GM19438 (cell line): ENCODE data around the gene CCL3.
"Not testable (repeated sequence)": the region's sequence is repeated elsewhere in the genome, so short reads cannot be mapped to it uniquely, and the experiment has no call there.

Experiments used
- ATAC-seq: cut with Tn5 transposase; IDR thresholded peaks from one replicate; pipeline ENCODE4 v1.9.1; 2021; ENCODE audit warnings: low read depth; ENCODE audit not compliant: unreplicated experiment

The CCL3 gene

DNA sequence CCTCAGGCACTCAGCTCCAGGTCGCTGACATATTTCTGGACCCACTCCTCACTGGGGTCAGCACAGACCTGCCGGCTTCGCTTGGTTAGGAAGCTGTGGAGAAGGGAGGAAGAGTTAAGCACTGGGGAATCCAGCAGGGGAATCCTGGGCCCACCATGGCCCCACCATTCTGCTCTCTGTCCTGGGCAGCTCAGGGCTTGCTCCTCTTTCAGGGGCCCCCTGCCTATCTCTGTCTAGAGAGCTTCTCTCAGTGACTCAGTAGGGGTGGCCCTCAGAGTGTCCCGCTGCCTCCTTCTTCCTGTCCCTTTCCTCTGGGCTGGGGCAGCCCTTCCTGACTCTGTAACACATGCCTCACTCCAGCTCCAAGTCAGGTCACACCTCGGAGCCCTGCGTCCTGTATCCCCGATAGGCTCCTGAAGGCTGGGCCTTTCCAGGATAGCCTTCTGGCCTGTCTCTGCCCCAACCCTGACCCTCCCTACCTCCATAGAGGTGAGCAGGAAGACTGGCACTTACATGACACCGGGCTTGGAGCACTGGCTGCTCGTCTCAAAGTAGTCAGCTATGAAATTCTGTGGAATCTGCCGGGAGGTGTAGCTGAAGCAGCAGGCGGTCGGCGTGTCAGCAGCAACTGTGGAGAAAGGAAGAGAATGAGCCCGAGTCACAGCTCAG, 1.1 kb downstream of the CCL3 start:
- ATAC-seq = no peak

DNA sequence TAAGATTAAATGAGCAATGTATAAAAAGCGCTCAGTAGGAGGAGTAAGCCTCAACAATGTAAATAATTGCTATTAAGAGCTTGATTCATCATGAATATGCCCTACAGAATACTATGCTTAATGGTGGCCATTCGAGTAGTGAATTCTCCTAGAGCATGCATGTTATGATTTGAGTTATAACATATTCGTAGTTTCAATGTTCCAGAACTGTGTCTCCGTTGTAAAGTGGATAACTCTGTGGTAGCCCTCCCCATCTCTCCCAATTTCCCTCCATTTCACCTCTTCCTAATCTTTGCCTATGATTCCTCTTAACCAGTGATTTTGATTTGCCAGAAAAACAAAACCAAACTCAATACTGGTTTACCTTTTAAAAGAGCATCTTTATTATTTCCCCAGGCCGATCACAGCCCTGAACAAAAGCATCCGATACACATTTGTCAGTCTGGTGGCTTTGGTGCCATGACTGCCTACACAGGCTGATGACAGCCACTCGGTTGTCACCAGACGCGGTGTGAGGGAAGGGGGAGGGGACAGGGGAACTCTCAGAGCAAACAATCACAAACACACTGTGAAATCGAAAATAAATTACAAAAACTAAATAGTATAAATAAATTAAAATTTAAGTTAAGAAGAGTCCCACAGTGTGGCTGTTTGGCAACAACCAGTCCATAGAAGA, 1.9 kb downstream of the CCL3 start:
- not testable (repeated sequence) for ATAC-seq

DNA sequence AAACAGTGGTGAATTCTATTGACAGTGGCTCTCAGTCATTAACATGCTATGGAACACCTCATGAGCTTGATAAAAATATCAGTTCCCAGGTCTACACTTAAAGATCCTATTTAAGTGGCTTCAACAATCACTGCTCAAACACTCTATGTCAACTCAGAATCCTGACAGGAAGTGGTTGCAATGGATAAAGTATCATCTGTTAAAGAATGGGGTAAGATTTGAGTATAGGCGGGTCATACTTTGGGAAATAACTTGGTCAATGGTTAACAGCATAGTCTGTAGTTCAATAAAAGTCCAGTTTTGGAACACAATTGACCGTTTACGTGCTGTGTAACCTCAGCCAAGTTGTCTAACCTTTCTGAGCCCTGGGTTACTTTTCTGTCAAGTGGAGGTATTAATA, 2.5 kb downstream of the CCL3 start:
- not testable (repeated sequence) for ATAC-seq

DNA sequence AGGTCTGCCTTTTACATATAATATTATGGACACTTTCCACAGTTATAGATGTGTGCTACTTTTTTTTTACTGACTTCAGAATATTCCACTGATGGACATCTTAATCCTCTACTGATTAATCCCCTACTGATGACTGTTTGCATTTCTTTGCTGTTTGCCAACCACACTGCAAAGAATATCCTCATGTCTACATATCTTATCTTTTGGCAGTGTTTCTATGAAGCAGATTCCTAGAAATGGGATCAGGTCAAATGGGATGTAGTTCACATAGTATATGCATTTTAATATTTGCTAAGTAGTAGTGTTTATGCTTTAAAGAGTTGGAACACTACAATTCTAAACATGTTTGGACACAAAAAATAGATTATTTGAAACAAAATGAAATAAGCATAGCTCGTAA, 3.2 kb downstream of the CCL3 start:
- ATAC-seq = no peak

DNA sequence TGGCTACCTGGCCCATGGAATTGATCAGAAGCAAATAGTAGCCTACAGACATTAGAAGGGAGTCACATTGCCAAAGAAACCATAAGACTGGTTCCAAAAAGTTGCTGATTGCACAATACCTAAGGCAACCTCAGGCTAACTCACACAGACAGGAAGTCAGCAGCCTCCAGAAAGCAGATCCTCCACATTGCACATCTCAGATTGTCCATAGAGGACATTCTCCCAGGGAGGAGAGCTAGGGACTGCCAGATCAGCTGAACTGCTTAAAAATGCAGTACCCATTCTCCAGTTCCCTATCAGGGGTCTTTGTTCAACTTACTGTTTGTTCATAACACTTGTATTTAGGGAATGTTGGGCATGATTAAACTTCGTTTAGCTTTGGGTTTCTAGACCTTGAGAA, 4.2 kb downstream of the CCL3 start:
- no peak for ATAC-seq

DNA sequence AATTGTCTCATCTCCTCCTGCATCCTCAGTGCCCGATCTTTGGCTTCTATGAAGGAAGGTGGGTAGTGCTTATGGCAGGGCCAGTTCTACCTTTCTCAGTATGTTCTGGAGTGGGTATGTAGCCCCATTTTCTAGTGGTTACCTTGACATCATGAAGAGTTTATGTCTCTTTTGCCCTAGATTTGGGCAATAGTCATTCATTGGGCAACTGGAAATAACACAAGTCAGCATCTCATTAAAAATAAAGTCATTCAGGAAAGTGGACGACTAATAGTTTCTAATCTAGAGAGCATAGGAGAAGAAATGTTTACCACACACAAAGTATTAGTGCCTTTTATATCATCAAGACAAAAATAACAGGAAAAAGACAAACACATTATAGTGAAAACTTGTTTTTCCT, 6.3 kb downstream of the CCL3 start:
- not testable (repeated sequence) for ATAC-seq

DNA sequence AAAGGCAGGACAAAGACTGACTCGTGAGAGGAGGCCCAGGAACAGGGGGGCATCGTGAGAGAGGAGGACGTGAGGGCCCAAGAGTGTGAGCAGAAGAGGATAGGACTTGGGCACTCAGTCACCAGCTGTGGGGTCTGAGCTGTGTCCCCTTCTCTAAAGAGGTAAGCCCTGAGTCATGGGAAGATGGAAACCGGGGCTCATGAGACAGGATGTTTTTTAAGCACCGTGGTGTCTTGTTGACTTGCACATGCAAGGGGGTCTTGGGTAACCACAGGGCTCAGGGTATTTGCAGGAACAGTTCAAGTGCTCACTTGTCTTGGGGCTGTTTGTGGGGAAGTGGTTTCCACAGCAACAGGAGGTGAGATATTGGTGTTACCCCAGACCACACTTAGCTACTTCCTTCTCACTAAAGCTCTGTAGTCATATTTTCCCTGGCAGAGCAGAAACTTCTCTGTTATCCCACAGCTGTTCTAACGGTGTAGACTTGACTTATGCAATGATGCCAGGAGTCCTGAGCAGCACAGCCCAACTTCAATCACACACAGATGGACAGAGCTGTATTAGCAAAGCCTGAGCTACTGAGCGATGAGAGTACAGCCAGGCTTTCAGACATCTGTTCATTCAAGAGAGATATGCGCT, 7.3 kb downstream of the CCL3 start:
- peak; percentile 54 for ATAC-seq

DNA sequence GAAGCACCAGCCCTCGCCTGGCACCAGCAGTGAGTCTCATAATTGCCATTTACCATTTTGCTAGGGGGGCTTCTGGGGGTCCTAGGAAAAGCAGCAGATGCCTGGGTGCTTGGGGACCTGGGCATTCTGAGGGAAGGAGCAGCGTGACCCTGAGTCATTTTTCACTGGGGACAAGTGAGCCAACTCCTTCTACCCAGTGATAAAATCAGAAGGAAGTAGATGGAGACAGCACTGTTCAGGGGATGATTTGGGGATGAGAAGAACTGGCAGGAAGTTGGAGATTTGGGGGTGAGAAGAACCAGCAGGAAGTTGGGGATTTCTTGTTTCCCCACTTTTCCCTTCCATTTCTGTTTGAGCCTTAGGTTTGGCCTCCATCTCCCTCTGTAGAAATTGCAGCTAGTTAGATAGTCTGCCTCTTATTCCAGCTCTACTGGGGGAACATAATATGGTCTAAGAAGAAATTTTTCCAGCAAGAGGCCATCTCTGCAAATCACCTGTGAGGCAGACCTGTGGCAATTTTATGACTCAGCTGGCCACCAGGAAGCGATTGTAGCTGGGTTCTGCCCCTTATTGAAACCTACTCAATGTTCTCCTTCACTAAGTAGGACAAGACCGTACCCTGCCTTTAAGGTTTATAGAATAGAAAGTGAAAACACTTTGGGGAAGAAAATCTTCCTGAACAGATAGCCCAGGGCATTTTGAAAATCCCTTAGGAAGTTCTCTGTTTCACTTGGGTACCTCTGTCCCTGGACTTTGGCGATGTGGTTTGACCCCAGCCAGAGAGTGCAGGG, 8.1 kb downstream of the CCL3 start:
- peak; percentile 40 for ATAC-seq

DNA sequence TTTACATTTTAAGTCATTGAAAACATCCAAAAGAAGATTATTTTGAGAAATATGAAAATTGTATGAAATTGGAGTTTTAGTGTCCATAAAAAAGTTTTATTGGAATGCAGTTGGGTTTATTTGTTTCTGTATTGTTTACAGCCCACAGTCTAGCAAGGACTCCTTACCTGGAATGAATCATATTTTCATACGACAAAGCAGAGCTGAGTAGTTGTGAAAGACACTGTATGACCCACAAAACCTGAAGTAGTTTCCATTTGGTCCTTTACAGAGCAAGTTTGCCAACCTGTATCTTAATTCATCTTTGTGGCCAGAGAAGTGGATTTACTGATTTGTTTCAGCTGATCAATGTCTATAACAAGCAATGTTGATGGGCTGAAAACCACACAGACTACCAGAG, 15.6 kb downstream of the CCL3 start:
- no peak for ATAC-seq

DNA sequence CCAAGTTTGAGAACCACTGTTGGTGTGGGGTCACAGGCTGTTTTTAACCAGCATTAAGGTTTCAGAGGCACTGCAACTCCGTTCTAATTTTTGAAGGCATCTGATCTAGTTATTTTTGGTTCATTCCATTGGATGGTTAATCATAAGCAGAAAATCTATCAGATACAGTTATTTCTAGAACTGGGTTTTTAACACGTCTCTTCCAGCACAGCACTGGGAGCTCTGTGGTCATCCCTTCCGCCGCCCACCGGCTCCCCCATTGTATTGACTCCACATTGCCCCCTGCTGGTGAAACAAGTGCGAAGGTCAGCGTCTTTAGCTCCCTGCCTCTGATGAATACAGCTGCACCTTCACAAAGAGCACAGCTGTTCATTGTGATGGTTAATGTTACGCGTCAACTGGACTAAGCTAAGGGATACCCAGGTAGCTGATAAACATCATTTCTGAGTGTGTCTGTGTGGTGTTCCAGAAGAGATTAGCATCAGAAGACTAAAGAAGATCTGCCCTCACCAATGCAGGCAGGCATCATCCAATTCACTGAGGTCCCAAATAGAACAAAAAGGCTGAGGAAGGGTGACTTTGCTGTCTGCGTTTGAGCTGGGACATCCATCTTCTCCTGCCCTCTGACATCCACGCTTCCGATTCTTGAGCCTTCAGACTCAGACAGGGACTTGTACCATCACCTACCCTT, 17.4 kb downstream of the CCL3 start:
- peak; percentile 64 for ATAC-seq

DNA sequence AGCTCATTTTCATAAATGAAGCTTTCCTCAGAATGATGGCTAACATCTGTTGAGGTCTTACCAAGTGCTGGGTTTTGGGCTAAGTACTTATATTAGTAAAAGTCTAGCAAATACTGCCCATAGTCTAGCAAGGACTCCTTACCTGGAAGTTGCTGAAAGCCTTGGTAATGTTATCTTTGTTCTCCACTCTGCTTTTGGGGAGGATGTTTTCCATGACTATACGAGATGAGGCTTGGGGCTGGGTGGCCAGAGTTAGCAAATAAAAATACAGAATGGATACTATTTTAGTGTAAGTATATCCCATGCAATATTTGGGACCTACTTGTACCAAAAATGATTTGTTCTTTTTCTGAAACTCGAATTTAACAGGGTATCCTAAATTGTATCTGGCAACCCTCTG, 18.2 kb downstream of the CCL3 start:
- ATAC-seq = no peak

DNA sequence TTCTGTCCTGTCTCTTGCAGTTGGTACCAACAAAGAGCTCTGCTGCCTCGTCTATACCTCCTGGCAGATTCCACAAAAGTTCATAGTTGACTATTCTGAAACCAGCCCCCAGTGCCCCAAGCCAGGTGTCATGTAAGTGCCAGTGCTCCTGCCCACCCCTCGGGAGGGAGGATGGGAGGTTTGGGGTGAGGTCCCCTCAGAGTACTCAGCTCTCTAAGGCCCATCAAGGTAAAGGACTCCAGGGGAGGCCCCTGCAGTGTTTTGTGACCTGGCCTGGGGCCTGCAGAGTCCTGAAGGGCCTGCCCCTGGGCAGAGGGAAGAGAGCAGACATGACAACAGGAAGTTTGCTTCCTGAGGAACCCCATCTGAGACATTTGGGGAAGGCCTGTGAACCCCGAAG, 19.5 kb downstream of the CCL3 start:
- ATAC-seq = no peak

DNA sequence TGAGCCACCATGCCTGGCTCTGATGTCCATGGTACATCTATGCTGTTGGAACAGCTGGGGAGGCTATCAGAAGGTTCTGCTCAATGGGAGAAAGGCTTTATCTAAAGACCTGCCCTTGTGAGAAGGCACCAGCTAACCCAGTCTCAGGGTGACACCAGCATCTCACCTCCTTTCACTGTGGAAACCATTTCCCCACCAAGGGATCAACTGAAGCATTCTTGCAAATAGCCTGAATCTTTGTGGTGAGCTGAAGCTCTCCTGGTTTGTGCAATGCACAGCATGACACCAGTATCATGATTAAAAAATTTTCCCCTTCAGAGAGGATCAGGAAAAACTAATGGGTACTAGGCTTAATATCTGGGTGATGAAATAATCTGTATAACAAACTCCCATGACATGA, 20.8 kb downstream of the CCL3 start:
- ATAC-seq = no peak

DNA sequence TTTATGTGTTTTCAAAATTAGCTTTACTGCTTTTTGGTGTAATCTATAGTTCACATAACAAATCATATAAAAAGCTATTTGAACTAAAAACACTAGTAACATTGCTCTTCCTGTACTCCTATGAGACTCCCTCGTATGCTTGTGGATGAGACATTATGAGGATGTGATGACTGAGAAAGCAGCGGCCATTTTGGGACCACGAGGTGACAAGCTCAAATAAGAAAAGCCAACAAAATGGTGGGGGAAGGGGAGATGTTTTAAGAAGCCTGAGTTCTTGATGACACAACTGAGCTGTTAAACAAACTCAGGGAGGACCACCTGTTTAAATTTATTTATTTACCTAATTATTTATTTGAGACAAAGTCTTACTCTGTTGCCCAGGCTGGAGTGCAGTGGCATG, 21.4 kb downstream of the CCL3 start:
- no peak for ATAC-seq

DNA sequence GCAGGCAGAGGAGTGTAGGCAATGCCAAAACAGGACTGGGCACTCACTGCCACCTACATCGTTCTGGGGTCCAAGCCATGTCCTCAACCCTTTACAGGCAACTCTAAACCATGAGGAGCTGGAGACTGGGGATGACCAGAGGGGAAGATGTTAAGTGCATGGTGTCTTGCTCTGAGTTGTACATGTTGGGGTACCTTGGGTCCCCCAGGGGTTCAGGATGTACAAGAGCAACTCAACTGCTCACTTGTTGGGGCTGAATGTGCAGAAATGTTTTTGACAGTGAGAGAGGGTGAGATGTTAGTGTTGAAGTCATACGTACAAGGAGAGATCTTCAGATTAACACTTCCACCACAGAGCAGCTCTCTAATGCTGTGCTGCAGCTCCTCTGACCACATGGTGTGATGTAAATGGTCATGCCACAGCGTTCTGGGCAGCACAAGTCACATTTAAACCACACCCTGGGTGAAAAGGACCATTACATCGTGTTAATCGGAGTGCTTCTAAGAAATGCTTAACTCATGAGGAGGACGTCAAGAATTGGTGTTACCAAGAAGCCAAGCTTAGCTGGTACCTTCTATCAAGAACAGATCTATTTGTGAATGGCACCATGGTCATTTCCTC, 23.5 kb downstream of the CCL3 start:
- no peak for ATAC-seq

DNA sequence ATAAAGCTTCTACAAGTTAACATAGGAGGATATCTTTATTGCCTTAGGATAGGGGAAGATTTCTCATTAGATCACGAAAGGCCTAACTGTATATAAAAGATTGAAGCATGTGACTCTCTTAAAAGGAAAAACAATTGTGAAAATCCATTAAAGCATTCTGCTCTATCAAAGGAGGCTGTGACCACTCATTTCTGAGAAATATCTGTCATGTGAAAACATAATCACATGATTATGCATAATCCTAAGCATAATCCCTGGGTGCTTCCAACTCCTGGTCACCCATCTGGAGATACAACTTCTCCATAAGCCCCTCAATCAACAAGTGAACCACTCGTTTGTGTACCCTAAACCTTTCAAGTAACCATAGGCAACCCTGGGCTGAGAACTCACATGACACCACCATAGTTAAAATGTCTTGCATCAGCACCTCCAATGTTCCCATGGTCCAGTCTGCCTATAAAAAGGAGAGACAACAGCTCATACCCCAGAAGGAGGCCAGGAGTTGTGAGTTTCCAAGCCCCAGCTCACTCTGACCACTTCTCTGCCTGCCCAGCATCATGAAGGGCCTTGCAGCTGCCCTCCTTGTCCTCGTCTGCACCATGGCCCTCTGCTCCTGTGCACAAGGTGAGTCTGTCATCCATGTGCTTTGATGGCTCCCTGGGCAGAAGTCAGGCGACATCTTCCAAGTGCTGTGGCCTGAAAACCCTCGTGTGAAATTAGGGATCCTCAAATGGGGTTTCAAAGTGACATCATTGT, 26.0 kb downstream of the CCL3 start, which contains the start of gene CCL18:
TSS of gene CCL18 (plus strand) at position 487 of the 756 bp plus-strand sequence. CDS start at position 558, 71 bp downstream.
- ATAC-seq = no peak

DNA sequence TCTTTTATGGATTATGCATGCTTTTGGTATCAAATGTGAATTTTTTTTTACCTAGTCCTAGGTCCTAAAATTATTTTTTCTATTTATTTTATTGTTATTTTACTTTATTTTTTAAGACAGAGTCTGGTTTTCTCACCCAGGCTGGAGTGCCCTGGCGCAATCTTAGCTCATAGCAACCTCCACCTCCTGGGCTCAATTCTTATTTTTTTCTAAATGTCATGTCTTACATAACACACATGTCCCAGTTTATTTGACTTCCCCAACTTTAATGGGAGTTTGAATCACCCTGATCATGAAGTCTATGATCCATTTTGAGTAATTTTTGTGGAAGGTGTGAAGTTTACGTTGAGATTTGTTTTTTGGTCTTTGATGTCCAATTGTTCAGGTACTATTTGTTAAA, 29.1 kb downstream of the CCL3 start:
- no peak for ATAC-seq

DNA sequence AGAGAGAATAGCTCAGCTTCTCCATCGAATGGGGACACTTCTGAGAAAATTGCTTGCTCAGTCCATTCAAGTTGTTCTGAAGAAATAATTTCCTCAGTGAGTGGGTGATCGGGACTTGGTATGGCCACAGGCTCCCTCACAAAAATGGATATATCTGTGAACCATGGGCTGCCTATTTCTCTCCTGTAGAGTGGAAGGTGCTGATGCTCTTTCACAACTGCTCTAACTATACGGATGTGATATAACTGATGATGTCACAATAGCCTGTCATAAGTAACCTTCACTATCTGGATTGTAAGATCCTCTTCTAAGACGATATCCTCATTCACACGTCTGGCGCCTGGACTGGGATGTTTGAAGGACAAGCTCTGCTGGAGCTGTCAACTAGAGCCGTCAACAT, 30.5 kb downstream of the CCL3 start:
- ATAC-seq = no peak

DNA sequence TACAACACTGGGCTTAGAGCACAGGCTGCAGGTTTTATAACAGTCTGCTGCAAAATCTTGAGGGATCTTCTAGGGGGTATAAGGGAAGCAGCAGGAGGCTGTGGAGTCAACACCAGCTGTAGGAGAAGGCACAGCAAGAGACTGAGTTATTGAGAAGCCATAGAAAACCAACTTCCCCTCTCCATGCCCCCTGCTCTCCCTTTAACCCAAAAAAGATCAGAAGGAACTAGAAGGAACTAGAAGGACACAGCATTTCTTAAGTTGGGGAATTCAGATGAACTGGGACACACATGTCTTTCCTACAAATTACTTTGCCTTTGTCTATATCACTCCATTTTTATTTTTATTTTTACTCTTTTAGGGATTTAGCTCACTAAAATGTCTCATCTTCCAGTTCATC, 32.0 kb downstream of the CCL3 start:
- no peak for ATAC-seq
